ENCODE results near the gene PALS1.
"Not testable (repeated sequence)": the region's sequence is repeated elsewhere in the genome, so short reads cannot be mapped to it uniquely, and the experiment has no call there.

The PALS1 gene

DNA sequence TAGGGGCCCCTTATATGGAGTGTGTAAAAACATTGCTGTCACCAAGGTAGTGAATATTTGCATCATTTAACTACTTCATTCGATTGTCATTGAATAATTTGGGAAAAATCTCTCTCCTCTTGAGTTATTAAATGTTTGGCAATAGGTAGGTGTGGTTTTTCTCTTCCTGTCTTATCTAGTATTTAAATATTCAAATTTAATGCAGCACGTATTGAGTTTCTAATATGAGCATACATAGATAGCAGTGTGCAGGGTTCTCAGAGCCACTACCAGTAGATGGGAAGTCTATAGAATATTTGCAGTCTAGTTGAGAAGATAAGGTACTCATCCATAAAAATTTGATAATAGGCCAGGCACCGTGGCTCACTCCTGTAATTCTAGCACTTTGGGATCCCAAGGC is 16.7 kb downstream of the PALS1 start:
- DNase-seq (ENCODE audit: low read depth in 4 of 4, low spot score in 1 of 4) = no peak

DNA sequence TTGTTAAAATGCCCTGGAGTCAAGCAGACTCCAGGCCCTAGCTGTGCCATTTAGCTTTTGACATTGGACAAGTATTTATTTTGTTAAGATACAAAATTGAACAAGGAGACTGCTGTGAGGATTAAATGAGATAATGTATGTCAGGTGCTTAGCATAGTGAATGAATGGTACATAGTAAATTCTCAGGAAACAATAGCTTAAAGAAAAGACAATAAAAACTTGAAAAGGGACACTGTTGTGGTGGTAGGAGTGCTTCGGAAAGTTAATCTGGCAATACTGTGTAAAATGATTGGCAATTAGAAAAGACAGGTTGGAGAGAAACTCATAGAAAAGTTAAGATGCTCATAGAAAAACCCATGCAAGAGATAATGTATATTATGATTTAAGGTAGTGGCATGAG is 19.7 kb downstream of the PALS1 start:
- DNase-seq (ENCODE audit: low read depth in 4 of 4, low spot score in 1 of 4) = no peak

DNA sequence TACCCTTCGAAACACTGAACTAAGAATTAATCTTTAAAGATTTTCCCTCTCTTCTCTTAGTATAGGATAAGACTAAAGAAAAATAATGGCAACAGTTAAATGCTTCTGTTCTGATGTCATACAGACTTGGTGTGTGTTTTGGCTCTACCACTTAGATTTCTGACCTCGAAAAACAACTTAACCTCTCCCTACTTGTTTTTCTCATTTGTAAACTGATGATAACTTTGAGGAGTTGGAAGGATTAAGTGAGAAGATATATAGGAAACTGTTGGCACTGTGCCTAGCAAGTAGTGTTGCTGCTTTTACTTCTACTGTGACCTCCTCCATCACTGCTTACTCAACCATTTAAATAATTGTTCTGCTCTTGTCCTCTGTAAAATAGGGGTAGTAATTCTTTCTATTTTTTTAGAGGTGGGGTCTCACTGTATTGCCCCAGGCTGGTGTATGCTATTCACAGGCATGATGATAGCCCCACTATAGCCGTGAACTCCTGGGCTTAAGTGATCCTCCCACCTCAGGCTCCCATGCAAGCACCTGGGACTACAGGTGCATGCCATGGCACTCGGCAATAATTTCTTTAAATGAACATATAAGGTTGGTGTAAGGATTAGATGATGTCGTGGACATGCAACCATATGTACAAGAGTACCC is 22.4 kb downstream of the PALS1 start:
- DNase-seq (ENCODE audit: low read depth in 4 of 4, low spot score in 1 of 4) = no peak

DNA sequence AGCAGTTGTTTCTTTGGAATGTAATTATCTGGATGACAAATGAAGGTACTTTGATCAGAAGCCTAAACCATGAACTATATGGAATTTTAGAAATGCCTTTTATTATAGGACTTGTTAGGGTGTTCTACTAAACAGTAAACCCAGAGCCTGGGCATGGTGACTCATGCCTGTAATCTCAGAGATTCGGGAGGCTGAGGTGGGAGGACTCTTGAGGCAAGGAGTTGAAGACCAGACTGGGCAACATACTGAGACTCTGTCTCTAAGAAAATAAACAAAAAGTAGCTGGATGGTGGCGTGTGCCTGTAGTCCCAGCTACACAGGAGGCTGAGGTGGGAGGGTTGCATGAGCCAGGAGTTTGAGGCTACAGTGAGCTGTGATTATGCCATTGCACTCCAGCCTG is 23.9 kb downstream of the PALS1 start:
- no peak for DNase-seq (ENCODE audit: low read depth in 4 of 4, low spot score in 1 of 4)

DNA sequence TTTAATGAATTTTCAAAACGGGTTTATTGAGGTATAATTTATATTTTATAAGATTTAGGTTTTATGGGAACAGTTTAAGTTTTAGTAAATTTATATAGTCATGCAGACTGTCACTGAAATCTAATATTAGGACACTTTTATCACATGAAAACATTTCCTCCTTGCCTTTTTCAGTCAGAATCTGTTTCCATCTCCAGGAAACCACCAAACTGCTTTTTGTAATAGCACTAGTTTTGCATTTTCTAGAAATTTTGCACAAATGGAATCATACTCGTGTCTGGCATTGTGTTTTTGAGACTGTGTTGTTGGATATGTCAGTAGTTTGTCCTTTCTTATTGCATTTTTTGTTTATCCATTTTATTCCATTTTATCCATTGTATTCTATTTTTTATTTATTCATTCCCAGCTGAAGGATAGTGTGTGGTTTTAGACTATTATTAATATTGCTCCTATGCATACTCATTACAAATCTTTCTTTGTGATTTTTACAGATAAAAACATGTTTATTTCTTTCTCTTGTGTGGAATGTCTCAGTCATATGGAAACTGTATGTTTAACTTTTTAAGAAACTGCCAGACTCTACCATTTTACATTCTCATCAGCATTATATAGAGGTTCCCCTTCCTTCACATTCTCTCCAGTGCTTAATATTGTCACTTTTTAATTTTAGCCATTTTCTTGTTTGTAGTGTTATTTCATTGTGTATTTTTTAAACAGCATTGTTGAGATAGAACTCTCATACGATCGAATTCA is 26.5 kb downstream of the PALS1 start:
- no peak for DNase-seq (ENCODE audit: low read depth in 4 of 4, low spot score in 1 of 4)

DNA sequence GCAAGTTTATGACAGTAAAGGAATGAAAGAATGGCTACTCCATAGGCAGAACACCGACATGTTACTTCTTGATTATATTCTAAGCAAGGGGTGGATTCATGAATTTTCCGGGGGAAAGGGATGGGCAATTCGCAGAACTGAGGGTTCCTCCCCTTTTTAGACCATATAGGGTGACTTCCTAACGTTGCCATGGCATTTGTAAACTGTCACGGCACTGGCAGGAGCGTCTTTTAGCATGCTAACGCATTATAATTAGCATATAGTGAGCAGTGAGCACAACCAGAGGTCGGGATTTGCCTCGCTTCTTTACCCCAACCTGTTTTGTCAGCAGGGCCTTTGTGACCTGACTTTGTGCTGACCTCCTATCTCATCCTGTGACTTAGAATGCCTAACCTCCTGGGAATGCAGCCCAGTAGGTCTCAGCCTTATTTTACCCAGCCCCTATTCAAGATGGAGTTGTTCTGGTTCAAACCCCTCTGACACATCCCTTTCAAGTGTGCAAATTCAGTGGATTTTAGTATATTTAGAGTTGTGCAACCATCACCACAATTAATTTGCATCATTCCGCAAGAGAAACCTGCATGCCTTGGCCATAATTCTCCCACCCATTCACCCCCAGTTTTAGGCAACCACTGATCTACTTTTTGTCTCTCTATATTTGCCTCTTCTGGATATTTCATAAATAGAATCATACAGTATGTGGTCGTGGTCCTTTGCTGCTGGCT is 27.4 kb downstream of the PALS1 start:
- DNase-seq (ENCODE audit: low read depth in 4 of 4, low spot score in 1 of 4) = no peak

DNA sequence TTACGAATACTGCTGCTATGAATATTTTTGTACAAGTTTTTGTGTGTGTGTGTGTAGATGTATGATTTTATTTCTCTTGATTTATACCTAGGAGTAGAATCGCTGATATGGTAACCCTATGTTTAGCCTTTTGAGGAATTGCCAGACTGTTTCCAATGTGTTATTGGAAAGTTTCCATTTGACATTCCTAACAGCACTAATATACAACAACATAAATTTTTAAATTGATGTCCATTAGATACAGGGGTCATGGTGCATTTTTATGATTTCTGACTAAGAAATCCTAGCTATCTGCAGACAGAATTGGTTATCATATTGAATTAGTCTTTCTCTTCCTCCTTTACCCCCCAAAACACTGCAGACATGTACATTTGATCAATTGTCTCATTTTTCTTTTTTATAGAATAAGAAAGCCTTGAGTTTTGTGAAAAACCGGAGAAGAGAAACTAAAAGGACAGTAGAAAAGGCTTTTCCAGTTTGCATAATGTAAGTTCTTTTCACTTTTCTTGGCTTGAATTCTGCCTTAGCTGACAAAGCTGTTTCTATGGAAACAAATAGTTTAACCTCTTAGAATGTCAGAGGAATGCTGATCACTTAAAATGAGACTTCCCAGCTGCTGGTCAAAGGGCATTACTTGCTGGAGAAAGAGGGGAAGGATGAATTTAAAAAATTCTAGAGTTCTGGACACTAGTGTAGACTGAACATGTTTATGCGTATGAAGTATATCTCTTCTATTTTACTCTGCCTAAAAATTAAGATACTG is 28.2 kb downstream of the PALS1 start:
- DNase-seq (ENCODE audit: low read depth in 4 of 4, low spot score in 1 of 4) = no peak

DNA sequence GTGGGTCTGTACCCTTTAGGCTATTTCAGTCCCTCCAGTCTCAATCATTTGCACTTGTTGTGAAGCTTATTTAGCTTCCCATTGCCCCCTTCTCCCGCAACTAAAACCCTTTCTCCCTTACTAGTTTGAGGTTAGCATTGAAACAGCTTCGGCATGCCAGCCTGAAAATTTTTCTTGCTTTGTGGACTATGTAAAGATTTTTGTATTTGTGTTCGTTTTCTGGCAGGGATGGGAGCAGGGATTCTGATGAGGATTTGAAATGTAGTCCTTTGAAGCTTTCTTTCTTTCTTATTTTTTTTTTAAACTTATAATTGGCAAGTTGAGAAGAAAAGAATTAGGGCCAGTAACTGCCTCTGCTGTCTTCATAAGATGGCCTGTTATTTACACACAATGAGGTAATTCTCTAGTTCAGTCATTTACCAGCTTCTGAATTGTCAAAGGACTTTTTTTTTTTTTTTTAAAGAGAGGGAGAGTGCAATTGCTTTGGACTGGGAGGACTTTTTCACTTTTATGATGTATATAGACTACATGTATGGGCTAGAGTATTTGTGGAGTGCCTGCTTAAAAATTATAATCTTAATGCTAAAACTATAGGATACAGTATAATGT is 29.0 kb downstream of the PALS1 start:
- no peak for DNase-seq (ENCODE audit: low read depth in 4 of 4, low spot score in 1 of 4)

DNA sequence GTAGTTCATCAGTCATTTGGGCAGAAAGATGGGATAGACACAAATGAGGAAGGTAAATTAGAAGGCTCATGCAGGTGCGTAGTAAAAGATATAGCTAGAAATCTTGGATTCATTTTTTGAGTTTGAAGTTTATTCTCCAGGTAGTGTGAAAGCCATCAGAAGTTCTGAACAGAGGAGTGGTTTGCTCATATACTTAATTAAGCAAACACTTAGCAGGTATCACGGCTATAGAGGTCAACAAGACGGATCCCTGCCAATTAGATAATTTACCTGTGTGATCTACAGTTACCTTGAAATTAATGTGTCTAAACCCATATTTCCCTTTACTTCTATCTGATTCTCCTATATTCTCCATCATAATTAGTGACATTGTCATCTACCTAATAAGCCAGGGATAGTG is 29.7 kb downstream of the PALS1 start:
- DNase-seq (ENCODE audit: low read depth in 4 of 4, low spot score in 1 of 4) = no peak

DNA sequence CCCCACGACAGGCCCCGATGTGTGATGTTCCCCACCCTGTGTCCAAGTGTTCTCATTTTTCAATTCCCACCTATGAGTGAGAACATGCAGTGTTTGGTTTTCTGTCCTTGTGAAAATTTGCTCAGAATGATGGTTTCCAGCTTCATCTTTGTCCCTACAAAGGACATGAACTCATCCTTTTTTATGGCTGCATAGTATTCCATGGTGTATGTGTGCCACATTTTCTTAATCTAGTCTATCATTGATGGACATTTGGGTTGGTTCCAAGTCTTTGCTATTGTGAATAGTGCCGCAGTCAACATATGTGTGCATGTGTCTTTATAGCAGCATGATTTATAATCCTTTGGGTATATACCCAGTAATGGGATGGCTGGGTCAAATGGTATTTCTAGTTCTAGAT is 32.0 kb downstream of the PALS1 start:
- not testable (repeated sequence) for DNase-seq (ENCODE audit: low read depth in 4 of 4, low spot score in 1 of 4)

DNA sequence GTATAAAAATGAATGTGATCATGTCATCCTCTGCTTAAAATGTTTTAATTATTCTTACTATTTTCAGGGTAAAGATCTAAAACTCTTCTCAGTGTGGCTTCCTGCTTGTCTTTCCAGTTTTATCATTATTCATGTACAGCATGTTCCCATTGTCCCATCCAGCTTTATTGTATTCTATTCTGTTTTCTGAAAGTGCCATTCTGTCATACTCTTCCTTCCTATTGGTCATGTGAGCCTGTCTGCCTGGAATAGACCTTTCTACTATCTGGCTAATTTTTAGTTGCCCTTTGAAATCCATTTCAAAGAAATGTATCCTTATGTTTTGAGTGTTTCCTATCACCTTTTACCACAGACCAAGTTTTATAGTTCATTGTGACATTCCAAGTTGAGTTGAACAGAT is 34.9 kb downstream of the PALS1 start:
- no peak for DNase-seq (ENCODE audit: low read depth in 4 of 4, low spot score in 1 of 4)

DNA sequence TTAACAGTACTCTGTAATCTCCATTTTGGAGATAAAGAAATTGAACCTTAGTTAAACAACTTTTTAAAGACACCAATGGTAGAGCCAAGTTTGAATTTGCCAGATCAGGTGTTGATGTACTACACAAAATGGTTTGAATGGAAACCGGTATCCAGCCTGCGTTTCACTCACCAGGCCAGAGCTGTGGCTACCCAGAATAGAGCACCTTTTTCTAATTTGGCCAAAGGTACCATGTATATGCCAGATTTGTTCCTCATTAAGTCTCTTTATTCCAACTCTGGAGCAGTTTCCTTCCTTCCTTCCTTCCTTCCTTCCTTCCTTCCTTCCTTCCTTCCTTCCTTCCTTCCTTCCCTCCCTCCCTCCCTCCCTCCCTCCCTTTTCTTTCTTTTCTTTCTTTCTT is 39.3 kb downstream of the PALS1 start:
- DNase-seq (ENCODE audit: low read depth in 4 of 4, low spot score in 1 of 4) = no peak

DNA sequence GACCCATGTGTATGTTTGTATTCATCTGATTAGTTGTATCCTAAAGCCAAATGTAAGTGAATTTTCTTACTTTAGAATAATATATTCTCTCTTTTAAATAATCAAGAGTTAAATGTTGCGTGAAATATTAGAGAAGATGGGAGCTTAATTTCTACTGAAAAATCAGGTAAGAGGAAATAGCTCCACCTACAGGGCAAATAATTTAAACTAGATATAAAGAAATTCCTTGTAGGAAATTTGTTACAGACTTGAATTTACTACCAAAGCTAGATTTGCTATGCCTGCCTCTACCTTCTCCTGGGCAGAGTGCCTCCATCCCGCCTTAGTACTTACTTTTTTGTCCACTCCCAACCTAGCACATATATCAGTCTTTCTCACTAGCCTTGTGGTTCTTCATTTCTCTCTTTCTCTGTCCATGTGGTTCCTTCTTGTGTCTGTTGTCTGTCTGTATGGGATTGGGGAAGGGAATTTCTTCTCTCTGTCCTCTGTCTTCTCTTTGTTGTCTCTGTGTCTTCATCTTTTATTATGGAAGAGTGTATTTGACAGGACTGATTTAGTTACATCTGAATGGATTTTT is 44.7 kb downstream of the PALS1 start:
- DNase-seq (ENCODE audit: low read depth in 4 of 4, low spot score in 1 of 4) = no peak
